K562 (cell line): Measurements from ENCODE around the gene DHPS.

ENCODE experiments used
- DIDO1 ChIP-seq: fragments of 450-650 bp; IDR thresholded peaks from 2 replicates; pipeline ENCODE4 v1.6.1; 2016; ENCODE audit warnings: low read depth, missing biosample characterization, missing genetic modification characterization
- RNF2 ChIP-seq: sonication (generic); IDR thresholded peaks from 2 replicates; pipeline ENCODE4 v1.6.1; 2016

GRCh38 chr19:12638611-12639182 lies 43.0 kb downstream of the DHPS start:
- TF ChIP-seq DIDO1 (tag) (no peak), RNF2 (no peak)
